Testis (tissue), 3 donors: ENCODE data around the gene FBN2. TPM values are rescaled to one million over a fixed set of nuclear protein-coding genes. Genes with fewer than 3 reads are reported as not detected.

Experiments
- DNase-seq: peaks from one replicate; pipeline ENCODE4 v3.0.0-alpha.2; 2019
- H3K27ac ChIP-seq, 2 donors: fragments of 200-600 bp; sonication (generic); one replicate each; pipeline ENCODE4 v1.5.1; 2019
- H3K27me3 ChIP-seq: fragments of 200-600 bp; sonication (generic); one replicate; pipeline ENCODE4 v1.5.1; 2019
- H3K36me3 ChIP-seq: fragments of 200-600 bp; sonication (generic); one replicate; pipeline ENCODE4 v1.5.1; 2017; ENCODE audit warnings: low read depth; ENCODE audit errors: missing control alignments
- H3K4me1 ChIP-seq: fragments of 200-600 bp; sonication (generic); one replicate; pipeline ENCODE4 v1.5.1; 2019
- H3K4me3 ChIP-seq, 2 donors: fragments of 200-600 bp; sonication (generic); one replicate each; pipeline ENCODE4 v1.5.1; 2017 to 2019
- H3K9me3 ChIP-seq: fragments of 200-600 bp; sonication (generic); one replicate; pipeline ENCODE4 v1.5.1; 2017
- POLR2A ChIP-seq: fragments of 450-650 bp; IDR thresholded peaks from one replicate; pipeline ENCODE4 v1.6.1; 2017; ENCODE audit warnings: antibody characterized with exemption, mild to moderate bottlenecking, moderate library complexity
- WGBS, 2 donors: methylation state at CpG; one replicate each; pipeline ENCODE4 v1.1.5; 2018; 5-methylcytosine and 5-hydroxymethylcytosine counted together
- intact Hi-C: fragments of 100-400 bp; cut with DNase I; formaldehyde crosslinking; loops from one replicate; pipeline ENCODE4 v1.15.1; 2023; ENCODE audit warnings: low total_unique reads
- polyA plus RNA-seq: library from polyadenylated mRNA; stranded (reverse); fragments of 350-450 nt; fragmentation: Illumina TruSeq; extraction: RNeasy Lipid Tissue Mini Kit (QIAGEN cat#74804); gene quantifications from one replicate; pipeline ENCODE4 v1.2.3, GENCODE V29; 2014; ENCODE audit warnings: low read depth, low replicate concordance; ENCODE audit not compliant: insufficient read depth
- total RNA-seq, 2 donors: library from RNA; depleted of rRNA; stranded (reverse); fragments of >200 nt; gene quantifications; one replicate each; pipeline ENCODE4 v1.2.3, GENCODE V29; 2016
- TF ChIP-seq, protein P1 (sequence below), 3 experiments: fragments of 450-650 bp in 2 of 3; fragments of 200-600 bp in 1 of 3; sonication (generic) in 1 of 3; IDR thresholded peaks; one replicate each; pipeline ENCODE4 v1.5.1; 2016 to 2019; ENCODE audit warnings: antibody characterized with exemption in 3 of 3, mild to moderate bottlenecking in 2 of 3, moderate library complexity in 1 of 3

FBN2 gene
- total and polyA plus RNA-seq, 3 donors from 2014 or later, result 13.8 to 22.4 (median 17.5) TPM

DNA sequence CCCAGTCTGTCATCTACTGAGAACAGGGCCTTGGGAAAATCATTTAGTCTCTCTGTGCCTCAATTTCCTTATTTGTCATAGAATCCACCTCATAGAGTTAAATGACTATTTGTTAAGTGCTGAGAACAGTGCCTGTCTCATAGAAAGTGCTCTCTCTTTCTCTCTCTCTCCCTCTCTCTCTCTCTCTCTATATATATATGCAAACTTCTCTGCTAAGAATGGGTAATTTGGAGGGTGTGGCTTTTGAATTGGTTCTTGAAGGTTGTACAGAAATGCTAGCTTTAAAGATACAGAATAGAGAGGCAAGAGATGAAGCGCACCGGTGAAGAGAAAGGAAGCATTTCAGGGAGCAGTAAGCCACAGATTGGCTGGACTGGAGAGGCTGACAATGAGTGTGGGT is 197.4 kb downstream of the FBN2 start:
- TF ChIP-seq, protein P1, sequence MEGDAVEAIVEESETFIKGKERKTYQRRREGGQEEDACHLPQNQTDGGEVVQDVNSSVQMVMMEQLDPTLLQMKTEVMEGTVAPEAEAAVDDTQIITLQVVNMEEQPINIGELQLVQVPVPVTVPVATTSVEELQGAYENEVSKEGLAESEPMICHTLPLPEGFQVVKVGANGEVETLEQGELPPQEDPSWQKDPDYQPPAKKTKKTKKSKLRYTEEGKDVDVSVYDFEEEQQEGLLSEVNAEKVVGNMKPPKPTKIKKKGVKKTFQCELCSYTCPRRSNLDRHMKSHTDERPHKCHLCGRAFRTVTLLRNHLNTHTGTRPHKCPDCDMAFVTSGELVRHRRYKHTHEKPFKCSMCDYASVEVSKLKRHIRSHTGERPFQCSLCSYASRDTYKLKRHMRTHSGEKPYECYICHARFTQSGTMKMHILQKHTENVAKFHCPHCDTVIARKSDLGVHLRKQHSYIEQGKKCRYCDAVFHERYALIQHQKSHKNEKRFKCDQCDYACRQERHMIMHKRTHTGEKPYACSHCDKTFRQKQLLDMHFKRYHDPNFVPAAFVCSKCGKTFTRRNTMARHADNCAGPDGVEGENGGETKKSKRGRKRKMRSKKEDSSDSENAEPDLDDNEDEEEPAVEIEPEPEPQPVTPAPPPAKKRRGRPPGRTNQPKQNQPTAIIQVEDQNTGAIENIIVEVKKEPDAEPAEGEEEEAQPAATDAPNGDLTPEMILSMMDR (IDR thresholded peaks at IDR 0.05), result no peak
- TF ChIP-seq POLR2A, result no peak
- Histone ChIP-seq H3K36me3 (no peaks in the 10 kb centered on the region), H3K4me3 (no peak overlapping the region), H3K9me3 (no peaks in the 10 kb centered on the region), H3K4me1 (no peaks in the 10 kb centered on the region), H3K27me3 (no peaks in the 10 kb centered on the region), H3K27ac (no peak overlapping the region)
- DNase-seq, result no peak
- whole genome bisulfite sequencing, 2 donors, result 94 to 96% methylated on average over 2 of the region's 2 CpGs
- intact Hi-C loops, result no loop called here

DNA sequence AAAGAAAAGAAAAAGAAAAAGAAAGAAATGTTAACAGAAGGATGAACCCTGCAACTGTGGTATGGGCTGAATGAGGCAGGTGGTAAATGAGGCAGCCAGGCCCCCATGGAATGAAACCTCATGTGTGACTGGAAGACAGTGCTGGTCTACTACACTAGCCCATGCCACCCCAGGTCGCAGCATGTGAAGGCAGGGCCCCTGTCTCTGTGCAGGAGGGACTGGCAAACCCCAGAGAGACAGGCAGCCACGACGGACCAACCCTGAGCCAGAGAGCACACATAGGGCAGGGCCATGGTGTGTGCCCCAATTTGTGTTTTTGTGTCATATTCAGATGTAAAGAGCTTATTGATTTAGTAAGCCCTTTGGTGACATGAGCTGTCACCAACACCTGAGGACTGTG is 198.5 kb downstream of the FBN2 start:
- H3K36me3 ChIP-seq, result no peaks in the 10 kb centered on the region
- TF ChIP-seq, protein P1 (IDR thresholded peaks at IDR 0.05), result no peak
- no peak for TF ChIP-seq POLR2A
- no peak for DNase-seq
- H3K27ac ChIP-seq, result no peak overlapping the region
- 91 to 93% methylated on average over 3 of the region's 3 CpGs for WGBS, 2 donors
- H3K4me3 ChIP-seq, result no peak overlapping the region
- H3K4me1 ChIP-seq, result no peaks in the 10 kb centered on the region
- no peaks in the 10 kb centered on the region for H3K9me3 ChIP-seq
- no peaks in the 10 kb centered on the region for H3K27me3 ChIP-seq
- intact Hi-C loops, result no loop called here

DNA sequence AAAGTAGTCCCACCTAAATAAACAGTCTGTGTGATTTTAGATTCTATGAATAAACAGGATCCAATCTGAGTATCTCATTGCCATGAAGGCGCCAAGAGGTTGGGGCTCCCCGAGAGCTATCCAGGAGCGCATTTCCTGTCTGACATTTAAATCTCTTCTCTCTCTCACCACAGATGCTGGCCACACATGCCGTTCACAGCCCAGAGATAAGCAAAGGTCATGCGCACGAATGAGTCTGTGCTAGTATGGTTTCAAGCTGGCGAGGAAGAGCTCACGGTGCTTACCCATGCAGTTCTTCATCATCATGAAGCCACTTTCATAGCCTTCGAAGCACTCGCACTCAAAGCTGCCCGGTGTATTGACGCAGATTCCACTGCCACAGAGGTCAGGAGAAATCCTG is 199.4 kb downstream of the FBN2 start:
- H3K4me1 ChIP-seq, result no peaks in the 10 kb centered on the region
- no peaks in the 10 kb centered on the region for H3K27me3 ChIP-seq
- no peak for TF ChIP-seq POLR2A
- TF ChIP-seq, protein P1 (IDR thresholded peaks at IDR 0.05), result no peak
- no peaks in the 10 kb centered on the region for H3K36me3 ChIP-seq
- 92% methylated on average over 12 of the region's 12 CpGs for WGBS, 2 donors
- intact Hi-C loops, result no loop called here
- H3K4me3 ChIP-seq, result no peak overlapping the region
- no peaks in the 10 kb centered on the region for H3K9me3 ChIP-seq
- no peak overlapping the region for H3K27ac ChIP-seq
- DNase-seq, result no peak

DNA sequence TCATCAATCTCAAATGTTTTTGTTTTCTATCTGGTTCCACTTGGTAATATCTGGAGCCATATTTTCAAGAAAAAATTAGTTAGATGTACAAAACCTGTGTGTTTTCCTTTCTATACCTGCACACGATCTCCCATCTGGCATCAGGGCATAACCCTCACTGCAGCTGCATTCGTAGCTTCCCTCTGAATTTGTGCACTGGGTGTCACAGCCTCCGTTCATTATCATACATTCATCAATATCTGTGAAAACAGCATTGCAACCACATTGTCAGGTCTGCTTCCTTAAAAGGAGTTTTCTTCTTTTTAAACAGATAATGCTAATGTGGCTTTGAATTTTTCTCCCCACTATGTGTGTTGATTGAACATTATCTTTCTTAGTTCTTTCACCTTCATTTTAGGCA is 202.7 kb downstream of the FBN2 start:
- no peak for TF ChIP-seq POLR2A
- TF ChIP-seq, protein P1 (IDR thresholded peaks at IDR 0.05), result no peak
- Histone ChIP-seq H3K4me3 (no peak overlapping the region), H3K27ac (no peak overlapping the region), H3K4me1 (no peaks in the 10 kb centered on the region), H3K36me3 (no peaks in the 10 kb centered on the region), H3K27me3 (no peaks in the 10 kb centered on the region), H3K9me3 (no peaks in the 10 kb centered on the region)
- DNase-seq, result no peak
- intact Hi-C loops, result no loop called here
- 88 to 94% methylated on average over 3 of the region's 3 CpGs for whole genome bisulfite sequencing, 2 donors

DNA sequence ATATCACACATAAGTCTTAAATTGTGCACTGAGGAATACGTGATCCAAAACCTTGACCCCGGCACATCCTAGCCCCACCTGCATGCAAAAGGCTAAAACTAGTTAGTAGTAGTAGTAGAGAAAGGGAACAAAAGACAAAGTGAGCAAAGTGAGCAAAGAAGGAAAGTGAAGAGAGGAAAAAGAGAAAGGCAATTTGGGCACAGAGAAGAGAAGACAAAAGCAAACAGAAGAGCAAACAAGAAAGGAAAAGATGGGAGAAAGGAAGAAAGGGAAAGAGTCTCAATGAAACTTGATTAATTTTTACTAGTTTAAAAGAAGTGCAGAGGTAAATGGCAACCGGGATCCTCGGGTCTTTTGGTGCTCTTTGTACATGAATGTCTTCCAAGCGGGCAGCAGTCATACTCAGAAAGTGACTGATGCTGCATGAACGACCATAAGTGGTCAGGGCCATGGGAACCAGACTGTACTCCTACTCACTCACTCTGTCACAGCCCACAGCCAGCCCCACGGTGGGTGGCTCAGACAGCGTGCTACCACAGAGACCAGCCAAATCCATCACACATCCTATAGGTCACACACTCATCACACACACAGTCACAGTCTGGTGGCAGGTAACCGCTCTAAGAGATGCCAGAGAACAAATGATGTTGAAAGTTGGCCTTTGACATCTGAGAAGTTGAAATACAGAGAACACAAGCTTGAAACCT is 203.9 kb downstream of the FBN2 start:
- H3K36me3 ChIP-seq, result no peaks in the 10 kb centered on the region
- H3K27ac ChIP-seq, result no peak overlapping the region
- no peak for DNase-seq
- 91 to 93% methylated on average over 9 of the region's 9 CpGs for WGBS, 2 donors
- H3K9me3 ChIP-seq, result no peaks in the 10 kb centered on the region
- intact Hi-C loops, result no loop called here
- no peaks in the 10 kb centered on the region for H3K4me1 ChIP-seq
- no peaks in the 10 kb centered on the region for H3K27me3 ChIP-seq
- no peak overlapping the region for H3K4me3 ChIP-seq
- no peak for TF ChIP-seq POLR2A
- TF ChIP-seq, protein P1 (IDR thresholded peaks at IDR 0.05), result no peak
